ENCODE data around the gene EN1. TPM values are rescaled to one million over a fixed set of nuclear protein-coding genes. Genes with fewer than 3 reads are reported as not detected.
A peak's percentile ranks its signal among the peaks of the same experiment; 100 is the strongest.

Gene EN1
- total RNA-seq, 3 donors from 2014 or later (not counting 1 experiment from before 2014, with no cell fraction given) = not detected

DNA sequence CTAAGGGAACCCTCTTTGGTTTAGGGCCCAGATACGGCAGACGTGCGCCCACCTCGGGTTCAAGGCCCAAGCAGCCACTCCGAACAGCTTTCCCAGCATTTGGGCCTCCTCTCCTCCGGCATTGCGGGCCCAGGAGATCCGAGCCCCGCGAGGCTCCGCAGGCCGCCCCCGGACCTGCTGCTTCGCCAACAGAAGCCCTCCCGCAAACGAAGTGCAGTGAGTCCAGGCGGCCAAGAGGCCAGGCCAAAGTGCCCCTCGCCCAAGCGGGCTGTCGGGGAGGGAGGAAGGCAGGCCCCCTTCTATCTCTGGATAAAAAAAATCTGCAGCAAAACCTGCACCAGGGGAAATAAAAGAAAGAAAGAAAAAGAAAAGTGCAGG, 6.0 kb downstream of the EN1 start:
- no peaks in the 10 kb centered on the region for H3K9me3 ChIP-seq (ENCODE audit: control insufficient read depth, insufficient read depth, low read length)
- H3K4me3 ChIP-seq (ENCODE audit: low read length) = no peak overlapping the region
- Mint-ChIP-seq H3K27ac (no peak overlapping the region), H3K4me3 (peak overlapping the region; percentile 91), H3K36me3 (no peaks in the 10 kb centered on the region), H3K4me1 (peaks cover 16 to 31% of the 10 kb centered on the region in 2 donors), H3K27me3 (ENCODE audit: low read depth in 2 of 2) (peaks cover 75 to 77% of the 10 kb centered on the region in 2 donors), H3K9me3 (no peaks in the 10 kb centered on the region)
- no peak for DNase-seq
- H3K36me3 ChIP-seq (ENCODE audit: control insufficient read depth, insufficient read depth, low read length) = no peaks in the 10 kb centered on the region
- TF ChIP-seq, protein P1, sequence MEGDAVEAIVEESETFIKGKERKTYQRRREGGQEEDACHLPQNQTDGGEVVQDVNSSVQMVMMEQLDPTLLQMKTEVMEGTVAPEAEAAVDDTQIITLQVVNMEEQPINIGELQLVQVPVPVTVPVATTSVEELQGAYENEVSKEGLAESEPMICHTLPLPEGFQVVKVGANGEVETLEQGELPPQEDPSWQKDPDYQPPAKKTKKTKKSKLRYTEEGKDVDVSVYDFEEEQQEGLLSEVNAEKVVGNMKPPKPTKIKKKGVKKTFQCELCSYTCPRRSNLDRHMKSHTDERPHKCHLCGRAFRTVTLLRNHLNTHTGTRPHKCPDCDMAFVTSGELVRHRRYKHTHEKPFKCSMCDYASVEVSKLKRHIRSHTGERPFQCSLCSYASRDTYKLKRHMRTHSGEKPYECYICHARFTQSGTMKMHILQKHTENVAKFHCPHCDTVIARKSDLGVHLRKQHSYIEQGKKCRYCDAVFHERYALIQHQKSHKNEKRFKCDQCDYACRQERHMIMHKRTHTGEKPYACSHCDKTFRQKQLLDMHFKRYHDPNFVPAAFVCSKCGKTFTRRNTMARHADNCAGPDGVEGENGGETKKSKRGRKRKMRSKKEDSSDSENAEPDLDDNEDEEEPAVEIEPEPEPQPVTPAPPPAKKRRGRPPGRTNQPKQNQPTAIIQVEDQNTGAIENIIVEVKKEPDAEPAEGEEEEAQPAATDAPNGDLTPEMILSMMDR (IDR thresholded peaks at IDR 0.05) = no peak
- H3K27me3 ChIP-seq (ENCODE audit: control insufficient read depth, insufficient read depth, low read length) = peaks cover 50% of the 10 kb centered on the region
- intact Hi-C loops (cut with micrococcal nuclease) = no loop called here
- ATAC-seq = no peak
- no peak overlapping the region for H3K27ac ChIP-seq (ENCODE audit: low read length)
- 21% methylated on average over 20 of the region's 20 CpGs for WGBS (ENCODE audit: insufficient coverage)
- peaks cover 21% of the 10 kb centered on the region for H3K4me1 ChIP-seq (ENCODE audit: control insufficient read depth, insufficient read depth, low read length)

DNA sequence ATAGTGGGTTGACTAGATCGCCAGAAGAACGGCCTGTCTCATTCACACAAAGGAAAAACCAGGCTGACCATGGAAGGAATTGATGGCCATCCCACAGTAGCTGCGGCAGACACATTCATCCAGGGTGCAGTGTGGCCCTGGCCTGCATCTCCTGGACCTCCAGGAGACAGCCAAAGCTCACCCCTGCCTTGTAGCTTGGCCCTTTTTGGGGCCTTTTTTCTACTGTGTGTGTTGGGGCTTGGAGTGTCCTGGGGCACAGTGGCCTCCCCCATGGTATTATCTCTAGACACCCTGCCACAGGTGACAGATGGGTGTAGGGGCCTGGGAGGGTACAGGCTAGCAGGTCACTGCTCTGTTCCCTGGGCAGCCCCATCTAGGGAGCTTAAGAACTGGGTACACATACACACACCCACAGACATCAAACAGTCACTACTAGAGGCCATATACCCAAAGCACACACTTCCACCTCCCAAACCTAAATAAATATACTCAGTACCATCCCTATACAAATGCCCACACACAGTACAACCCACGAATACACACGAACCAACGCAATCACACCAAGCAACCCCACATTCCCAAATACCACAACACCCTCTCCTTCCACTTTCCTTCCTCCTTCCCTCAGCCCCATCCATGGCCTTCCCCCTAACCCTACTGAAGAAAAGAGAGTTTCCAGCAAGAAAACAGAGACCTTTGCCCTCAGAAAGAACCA, 8.6 kb downstream of the EN1 start:
- Histone ChIP-seq H3K9me3 (ENCODE audit: control insufficient read depth, insufficient read depth, low read length) (no peaks in the 10 kb centered on the region), H3K36me3 (ENCODE audit: control insufficient read depth, insufficient read depth, low read length) (no peaks in the 10 kb centered on the region), H3K27ac (ENCODE audit: low read length) (no peak overlapping the region), H3K4me3 (ENCODE audit: low read length) (no peak overlapping the region), H3K27me3 (ENCODE audit: control insufficient read depth, insufficient read depth, low read length) (peaks cover 46% of the 10 kb centered on the region), H3K4me1 (ENCODE audit: control insufficient read depth, insufficient read depth, low read length) (peaks cover 21% of the 10 kb centered on the region)
- Mint-ChIP-seq H3K4me3 (no peak overlapping the region), H3K36me3 (no peaks in the 10 kb centered on the region), H3K9me3 (no peaks in the 10 kb centered on the region), H3K27ac (no peak overlapping the region), H3K27me3 (ENCODE audit: low read depth in 2 of 2) (peaks cover 61 to 84% of the 10 kb centered on the region in 2 donors), H3K4me1 (peaks cover 11 to 34% of the 10 kb centered on the region in 2 donors)
- ATAC-seq = no peak
- 26% methylated on average over 6 of the region's 6 CpGs for WGBS (ENCODE audit: insufficient coverage)
- intact Hi-C loops (cut with micrococcal nuclease) = no loop called here
- TF ChIP-seq, protein P1 (IDR thresholded peaks at IDR 0.05) = no peak
- DNase-seq = no peak

DNA sequence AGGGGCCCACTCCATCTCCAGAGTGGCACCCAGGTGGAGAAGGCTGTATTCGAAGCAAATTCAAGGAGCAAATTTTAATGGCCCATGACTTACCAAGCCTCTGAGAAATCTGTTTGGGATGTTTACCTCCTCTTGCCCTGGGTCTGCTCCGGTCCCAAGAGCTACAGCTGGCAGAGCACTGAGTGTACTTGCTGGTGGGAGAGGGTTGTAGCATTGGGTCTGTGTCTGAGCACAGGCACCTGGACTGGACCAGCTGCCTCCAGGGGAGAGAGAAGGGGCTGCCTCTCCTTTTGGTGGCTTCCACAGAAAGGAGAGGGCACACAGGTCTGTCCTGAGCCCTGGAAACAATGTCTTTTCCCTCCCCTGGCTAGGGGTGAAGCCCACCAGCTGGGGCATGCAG, 9.8 kb downstream of the EN1 start:
- Mint-ChIP-seq H3K27ac (no peak overlapping the region), H3K4me1 (peaks cover 11 to 29% of the 10 kb centered on the region in 2 donors), H3K9me3 (no peaks in the 10 kb centered on the region), H3K36me3 (no peaks in the 10 kb centered on the region), H3K27me3 (ENCODE audit: low read depth in 2 of 2) (peaks cover 64 to 81% of the 10 kb centered on the region in 2 donors), H3K4me3 (no peak overlapping the region)
- peaks cover 14% of the 10 kb centered on the region for H3K4me1 ChIP-seq (ENCODE audit: control insufficient read depth, insufficient read depth, low read length)
- H3K27ac ChIP-seq (ENCODE audit: low read length) = no peak overlapping the region
- TF ChIP-seq, protein P1 (IDR thresholded peaks at IDR 0.05) = no peak
- 29% methylated on average over 2 of the region's 2 CpGs for WGBS (ENCODE audit: insufficient coverage)
- ATAC-seq = no peak
- no peak overlapping the region for H3K4me3 ChIP-seq (ENCODE audit: low read length)
- intact Hi-C loops (cut with micrococcal nuclease) = no loop called here
- H3K27me3 ChIP-seq (ENCODE audit: control insufficient read depth, insufficient read depth, low read length) = peaks cover 49% of the 10 kb centered on the region
- H3K36me3 ChIP-seq (ENCODE audit: control insufficient read depth, insufficient read depth, low read length) = no peaks in the 10 kb centered on the region
- DNase-seq = no peak
- H3K9me3 ChIP-seq (ENCODE audit: control insufficient read depth, insufficient read depth, low read length) = no peaks in the 10 kb centered on the region

DNA sequence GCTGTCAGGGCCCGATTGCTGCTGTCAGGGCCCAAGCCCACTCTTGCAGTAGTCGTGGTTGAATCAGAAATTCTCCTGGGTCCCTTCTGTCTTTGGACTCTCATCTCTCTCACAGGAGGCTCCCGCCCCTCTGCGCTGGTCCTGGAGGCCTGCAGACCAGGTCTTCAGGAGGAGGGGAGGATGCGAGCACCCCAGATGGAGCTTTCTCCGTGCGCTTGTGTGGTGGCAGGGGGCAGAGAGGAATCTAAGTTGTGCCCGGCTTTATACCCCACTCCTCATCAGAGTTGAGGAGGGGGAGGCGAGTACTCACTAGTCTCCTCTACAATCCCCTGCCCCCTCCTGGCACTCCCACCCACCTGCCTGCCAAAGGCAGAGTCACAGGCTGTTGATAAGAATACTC, 10.4 kb downstream of the EN1 start:
- H3K4me3 Mint-ChIP-seq = no peak overlapping the region
- WGBS (ENCODE audit: insufficient coverage) = 4% methylated on average over 4 of the region's 9 CpGs

More for the DNA sequence above, 10.4 kb downstream of the EN1 start:
- H3K36me3 Mint-ChIP-seq = no peaks in the 10 kb centered on the region
- peaks cover 10% of the 10 kb centered on the region for H3K4me1 ChIP-seq (ENCODE audit: control insufficient read depth, insufficient read depth, low read length)
- H3K4me1 Mint-ChIP-seq = peaks cover 8 to 24% of the 10 kb centered on the region in 2 donors
- no peaks in the 10 kb centered on the region for H3K9me3 Mint-ChIP-seq
- TF ChIP-seq, protein P1 (IDR thresholded peaks at IDR 0.05) = no peak
- H3K27me3 ChIP-seq (ENCODE audit: control insufficient read depth, insufficient read depth, low read length) = peaks cover 48% of the 10 kb centered on the region
- H3K36me3 ChIP-seq (ENCODE audit: control insufficient read depth, insufficient read depth, low read length) = no peaks in the 10 kb centered on the region
- no peaks in the 10 kb centered on the region for H3K9me3 ChIP-seq (ENCODE audit: control insufficient read depth, insufficient read depth, low read length)
- intact Hi-C loops (cut with micrococcal nuclease) = no loop called here
- no peak overlapping the region for H3K27ac Mint-ChIP-seq
- peaks cover 69 to 83% of the 10 kb centered on the region in 2 donors for H3K27me3 Mint-ChIP-seq (ENCODE audit: low read depth in 2 of 2)
- H3K4me3 ChIP-seq (ENCODE audit: low read length) = no peak overlapping the region
- DNase-seq (no peak), ATAC-seq (no peak)
- no peak overlapping the region for H3K27ac ChIP-seq (ENCODE audit: low read length)
